SH-SY5Y (cell line): ENCODE measurements around the gene LIMA1.

Experiments
- GATA2 ChIP-seq: IDR thresholded peaks from 2 replicates; pipeline ENCODE4 v1.6.1; 2011; ENCODE audit warnings: mild to moderate bottlenecking, low read depth, low read length
- GATA3 ChIP-seq: IDR thresholded peaks from 2 replicates; pipeline ENCODE4 v1.6.1; 2011; ENCODE audit warnings: low read depth, mild to moderate bottlenecking, low read length, moderate library complexity

GRCh38 chr12:50185970-50186663 is 97.2 kb downstream of the LIMA1 start:
- TF ChIP-seq GATA2 (no peak), GATA3 (no peak)
